ENCODE measurements around the gene ATAD1. TPM values are rescaled to one million over a fixed set of nuclear protein-coding genes. Genes with fewer than 3 reads are reported as not detected.
"Not testable (repeated sequence)": the region's sequence is repeated elsewhere in the genome, so short reads cannot be mapped to it uniquely, and the experiment has no call there.

Gene ATAD1
- total RNA-seq (ENCODE audit: low replicate concordance) = 50.1 and 51.5 TPM in 2 replicates
- long read RNA-seq, full-length matches to known transcripts = 39 of 212 reads
- long read RNA-seq, partial matches to known transcripts = 8 of 212 reads
- long read RNA-seq, other reads (novel, unspliced or antisense) = 165 of 212 reads

DNA sequence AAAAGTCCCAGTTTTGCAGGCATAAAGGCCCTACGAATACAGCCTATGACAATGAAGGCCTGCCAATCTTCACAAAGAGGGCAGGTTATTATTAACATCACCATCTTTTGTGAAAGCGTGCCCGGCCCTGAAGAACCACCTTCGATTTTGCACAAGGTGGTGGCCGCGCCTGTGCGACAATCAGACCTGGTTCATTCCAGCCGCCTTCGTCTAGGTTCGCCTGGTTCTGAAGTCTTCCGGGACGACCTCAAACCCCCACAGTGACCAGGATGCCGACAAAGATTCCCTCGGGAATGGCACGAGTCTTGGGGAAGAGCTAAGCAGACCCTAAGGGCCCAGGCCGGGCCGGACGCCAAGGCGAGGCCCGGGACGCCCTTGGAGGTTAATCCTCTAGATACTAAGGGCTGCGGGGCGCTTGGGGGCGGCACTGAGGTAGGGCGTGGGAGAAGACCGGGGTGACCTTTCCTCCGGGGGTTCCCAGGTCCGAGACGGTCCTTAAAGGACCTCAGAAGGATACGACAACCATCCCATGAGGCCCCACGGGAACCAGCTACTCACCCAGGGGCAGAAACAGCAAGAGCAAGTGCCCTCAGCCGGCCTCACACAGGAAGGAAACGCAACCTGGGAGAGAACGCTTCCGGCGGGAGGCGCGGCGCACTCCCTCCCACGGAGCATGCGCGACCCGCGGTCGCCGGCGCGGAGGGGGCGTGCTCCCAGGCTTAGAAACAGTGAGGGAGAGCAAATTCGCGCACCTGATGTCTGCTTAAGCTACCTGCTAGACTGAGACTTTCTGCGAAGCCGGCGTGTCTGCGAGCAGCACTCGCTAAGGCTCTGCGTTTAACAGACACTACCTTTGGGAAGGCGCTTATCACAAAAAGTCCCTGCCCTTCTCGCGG lies at the start of gene ATAD1:
ATAD1 (minus strand) TSS at position 618 of the 896 bp plus-strand sequence. CDS start 3,627 bp downstream, outside the sequence.
- peaks cover 14% of the 10 kb centered on the region for H3K36me3 Mint-ChIP-seq
- peak; percentile 35 for TF ChIP-seq CTCF (conservative IDR thresholded peaks at IDR 0.05)
- no peaks in the 10 kb centered on the region for H3K9me3 Mint-ChIP-seq
- peak within 1 kb of the TSS; percentile 96 for H3K4me3 Mint-ChIP-seq
- peak within 1 kb of the TSS; percentile 97 for H3K27ac Mint-ChIP-seq
- H3K4me1 Mint-ChIP-seq (ENCODE audit: unreplicated experiment) = peaks cover 23% of the 10 kb centered on the region
- peak; percentile 87 for DNase-seq (ENCODE audit: extremely low spot score, unreplicated experiment)
- no peaks in the 10 kb centered on the region for H3K27me3 Mint-ChIP-seq

DNA sequence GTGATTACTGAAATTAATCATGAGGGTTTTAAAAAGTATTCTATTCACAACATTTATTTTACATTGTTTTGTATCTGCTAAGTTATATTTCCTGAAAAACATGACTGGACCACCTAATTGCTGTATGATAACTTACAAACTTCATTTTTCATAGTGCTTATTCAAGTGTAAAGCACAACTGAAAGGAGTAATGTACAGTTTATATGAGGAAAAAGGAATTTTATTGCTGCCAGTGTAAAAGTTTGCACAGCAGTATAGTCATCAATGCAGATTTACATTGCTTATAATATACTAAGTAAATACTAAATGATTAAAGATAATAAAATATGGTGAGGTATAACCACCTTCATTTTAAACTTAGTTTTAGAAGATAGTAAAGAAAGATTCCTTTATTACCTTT lies 49.4 kb upstream of the ATAD1 start:
- peaks cover 27% of the 10 kb centered on the region for H3K4me1 Mint-ChIP-seq (ENCODE audit: unreplicated experiment)

GRCh38 chr10:87866412-87866974 lies 48.5 kb upstream of the ATAD1 start:
- Mint-ChIP-seq H3K4me1 (ENCODE audit: unreplicated experiment) (peaks cover 26% of the 10 kb centered on the region), H3K27me3 (no peaks in the 10 kb centered on the region), H3K4me3 (peak overlapping the region; percentile 96), H3K36me3 (peaks cover 20% of the 10 kb centered on the region), H3K27ac (peak overlapping the region; percentile 13), H3K9me3 (no peaks in the 10 kb centered on the region)
- no peak for DNase-seq (ENCODE audit: extremely low spot score, unreplicated experiment)
- no peak for TF ChIP-seq CTCF (conservative IDR thresholded peaks at IDR 0.05)

More for the DNA sequence above, 49.4 kb upstream of the ATAD1 start:
- Mint-ChIP-seq H3K27ac (no peak overlapping the region), H3K27me3 (no peaks in the 10 kb centered on the region), H3K9me3 (no peaks in the 10 kb centered on the region), H3K36me3 (peaks cover 20% of the 10 kb centered on the region), H3K4me3 (peak overlapping the region; percentile 96)
- no peak for DNase-seq (ENCODE audit: extremely low spot score, unreplicated experiment)
- TF ChIP-seq CTCF (conservative IDR thresholded peaks at IDR 0.05) = no peak

- peaks cover 11% of the 10 kb centered on the region for H3K36me3 Mint-ChIP-seq
- no peaks in the 10 kb centered on the region for H3K9me3 Mint-ChIP-seq
- peaks cover 25% of the 10 kb centered on the region for H3K4me1 Mint-ChIP-seq (ENCODE audit: unreplicated experiment)
- TF ChIP-seq CTCF (conservative IDR thresholded peaks at IDR 0.05) = no peak
- DNase-seq (ENCODE audit: extremely low spot score, unreplicated experiment) = no peak
- peak overlapping the region; percentile 90 for H3K27ac Mint-ChIP-seq
- H3K4me3 Mint-ChIP-seq = peak overlapping the region; percentile 96
- H3K27me3 Mint-ChIP-seq = no peaks in the 10 kb centered on the region
Measured at GRCh38 chr10:87865241-87865881, 47.3 kb upstream of the ATAD1 start.

- DNase-seq (ENCODE audit: extremely low spot score, unreplicated experiment) = no peak
- H3K4me1 Mint-ChIP-seq (ENCODE audit: unreplicated experiment) = peaks cover 27% of the 10 kb centered on the region
- peak overlapping the region; percentile 90 for H3K27ac Mint-ChIP-seq
- peaks cover 11% of the 10 kb centered on the region for H3K36me3 Mint-ChIP-seq
- no peaks in the 10 kb centered on the region for H3K9me3 Mint-ChIP-seq
- H3K27me3 Mint-ChIP-seq = no peaks in the 10 kb centered on the region
- H3K4me3 Mint-ChIP-seq = peak overlapping the region; percentile 96
- no peak for TF ChIP-seq CTCF (conservative IDR thresholded peaks at IDR 0.05)
Measured at GRCh38 chr10:87864496-87865059, 46.6 kb upstream of the ATAD1 start.

GRCh38 chr10:87863951-87864495 lies 46.0 kb upstream of the ATAD1 start:
- H3K4me3 Mint-ChIP-seq = peak overlapping the region; percentile 99
- H3K27me3 Mint-ChIP-seq = not testable (repeated sequence)

More at GRCh38 chr10:87863951-87864495, 46.0 kb upstream of the ATAD1 start:
- H3K4me1 Mint-ChIP-seq (ENCODE audit: unreplicated experiment) = peaks cover 27% of the 10 kb centered on the region
- H3K27ac Mint-ChIP-seq = peak overlapping the region; percentile 90
- not testable (repeated sequence) for DNase-seq (ENCODE audit: extremely low spot score, unreplicated experiment); H3K9me3 Mint-ChIP-seq
- peaks cover 11% of the 10 kb centered on the region for H3K36me3 Mint-ChIP-seq

Data from type B pancreatic cell (in vitro differentiated cells).